ENCODE data around the gene CLCA4. TPM values are rescaled to one million over a fixed set of nuclear protein-coding genes. Genes with fewer than 3 reads are reported as not detected.
"Not testable (repeated sequence)": the region's sequence is repeated elsewhere in the genome, so short reads cannot be mapped to it uniquely, and the experiment has no call there.

Gene CLCA4
- total RNA-seq, 2 donors from 2014 or later: not detected

- Histone ChIP-seq H3K27me3 (no peaks in the 10 kb centered on the region), H3K9me3 (peaks cover 0 to 19% of the 10 kb centered on the region in 2 donors), H3K4me1 (no peaks in the 10 kb centered on the region), H3K27ac (no peak overlapping the region), H3K4me3 (no peak overlapping the region), H3K36me3 (no peaks in the 10 kb centered on the region)
- DNase-seq (ENCODE audit: low spot score): no peak
- TF ChIP-seq CTCF (IDR thresholded peaks at IDR 0.05): no peak
Observed at GRCh38 chr1:86594284-86594770, 47.4 kb downstream of the CLCA4 start.

GRCh38 chr1:86596224-86596623, 49.3 kb downstream of the CLCA4 start:
- Histone ChIP-seq H3K4me3 (no peak overlapping the region), H3K27me3 (no peaks in the 10 kb centered on the region), H3K36me3 (no peaks in the 10 kb centered on the region), H3K9me3 (peaks cover 0 to 19% of the 10 kb centered on the region in 2 donors), H3K27ac (no peak overlapping the region), H3K4me1 (no peaks in the 10 kb centered on the region)
- no peak for DNase-seq (ENCODE audit: low spot score)
- no peak for TF ChIP-seq CTCF (IDR thresholded peaks at IDR 0.05)

- Histone ChIP-seq H3K4me3 (no peak overlapping the region), H3K36me3 (no peaks in the 10 kb centered on the region), H3K27ac (no peak overlapping the region), H3K27me3 (no peaks in the 10 kb centered on the region), H3K4me1 (no peaks in the 10 kb centered on the region), H3K9me3 (peaks cover 0 to 19% of the 10 kb centered on the region in 2 donors)
- DNase-seq (ENCODE audit: low spot score): no peak
- no peak for TF ChIP-seq CTCF (IDR thresholded peaks at IDR 0.05)
Observed at GRCh38 chr1:86596741-86597290, 49.9 kb downstream of the CLCA4 start.

GRCh38 chr1:86606080-86606479, 59.2 kb downstream of the CLCA4 start:
- not testable (repeated sequence) for H3K4me1 ChIP-seq; H3K36me3 ChIP-seq; H3K27me3 ChIP-seq; H3K4me3 ChIP-seq; H3K27ac ChIP-seq; H3K9me3 ChIP-seq; DNase-seq (ENCODE audit: low spot score)

DNA sequence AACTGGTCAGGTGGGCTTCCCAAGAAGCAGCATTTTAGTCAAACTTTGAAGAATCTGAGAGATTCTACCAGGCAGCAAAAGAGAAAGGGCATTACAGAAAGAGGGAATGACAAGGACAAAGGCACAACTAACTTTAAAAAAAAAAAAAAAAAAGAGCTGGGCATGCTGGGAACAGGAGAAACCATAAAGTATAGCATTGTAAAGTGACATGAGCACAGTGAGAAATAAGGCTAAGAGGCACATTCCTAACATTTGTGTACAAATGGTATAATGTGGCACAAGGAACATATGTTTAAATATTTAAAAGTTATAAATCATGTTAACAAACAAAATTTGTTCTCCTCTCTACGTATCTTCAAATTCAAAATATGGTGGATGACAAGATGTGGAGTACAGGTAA, 69.6 kb downstream of the CLCA4 start:
- no peak overlapping the region for H3K27ac ChIP-seq
- H3K36me3 ChIP-seq: no peaks in the 10 kb centered on the region
- no peaks in the 10 kb centered on the region for H3K27me3 ChIP-seq
- H3K4me1 ChIP-seq: no peaks in the 10 kb centered on the region
- H3K4me3 ChIP-seq: no peak overlapping the region
- TF ChIP-seq CTCF (IDR thresholded peaks at IDR 0.05): no peak
- DNase-seq (ENCODE audit: low spot score): no peak
- peaks cover 0 to 22% of the 10 kb centered on the region in 2 donors for H3K9me3 ChIP-seq

GRCh38 chr1:86616871-86617270, 70.0 kb downstream of the CLCA4 start:
- TF ChIP-seq CTCF (IDR thresholded peaks at IDR 0.05): no peak
- peaks cover 0 to 22% of the 10 kb centered on the region in 2 donors for H3K9me3 ChIP-seq
- DNase-seq (ENCODE audit: low spot score): no peak

More at GRCh38 chr1:86616871-86617270, 70.0 kb downstream of the CLCA4 start:
- H3K27me3 ChIP-seq: no peaks in the 10 kb centered on the region
- no peak overlapping the region for H3K27ac ChIP-seq
- H3K36me3 ChIP-seq: no peaks in the 10 kb centered on the region
- no peaks in the 10 kb centered on the region for H3K4me1 ChIP-seq
- H3K4me3 ChIP-seq: no peak overlapping the region
